HL-60 (cell line): ENCODE results near the gene NOP9.

Experiments used
- CTCF ChIP-seq: IDR thresholded peaks from one replicate; pipeline ENCODE4 v1.5.1; 2011; ENCODE audit warnings: low read length, control low read depth, inconsistent platforms; ENCODE audit not compliant: insufficient read depth
- GABPA ChIP-seq: IDR thresholded peaks from 2 replicates; pipeline ENCODE4 v1.6.1; 2012; ENCODE audit warnings: low read depth
- POLR2AphosphoS5 ChIP-seq: IDR thresholded peaks from 2 replicates; pipeline ENCODE4 v1.6.1; 2012; ENCODE audit warnings: low read depth
- REST ChIP-seq: IDR thresholded peaks from 2 replicates; pipeline ENCODE4 v1.6.1; 2012; ENCODE audit warnings: low read depth; ENCODE audit not compliant: insufficient replicate concordance
- SPI1 ChIP-seq: IDR thresholded peaks from 2 replicates; pipeline ENCODE4 v1.6.1; 2012; ENCODE audit warnings: low read depth, mild to moderate bottlenecking, borderline replicate concordance

- TF ChIP-seq CTCF (no peak), GABPA (no peak), POLR2AphosphoS5 (no peak), REST (no peak), SPI1 (no peak)
Measured at GRCh38 chr14:24300326-24300980, 803 bp downstream of the NOP9 start.
